KMS-11 (cell line): Measurements from ENCODE around the gene TTC21A.

Source experiments
- H2AFZ ChIP-seq: fragments of 200-600 bp; sonication (generic); 2 replicates; pipeline ENCODE4 v1.6.1; 2016; ENCODE audit warnings: antibody characterized with exemption, mixed run types, low read depth
- H3K27ac ChIP-seq: fragments of 200-600 bp; sonication (generic); 2 replicates; pipeline ENCODE4 v1.6.1; 2016; ENCODE audit warnings: mild to moderate bottlenecking, mixed run types
- H3K27me3 ChIP-seq: fragments of 200-600 bp; sonication (generic); 2 replicates; pipeline ENCODE4 v1.6.1; 2017; ENCODE audit warnings: mild to moderate bottlenecking, low read depth, mixed run types, moderate library complexity; ENCODE audit not compliant: insufficient read depth
- H3K36me3 ChIP-seq: fragments of 200-600 bp; sonication (generic); 2 replicates; pipeline ENCODE4 v1.6.1; 2017; ENCODE audit warnings: mild to moderate bottlenecking, mixed run types; ENCODE audit not compliant: insufficient read depth
- H3K4me1 ChIP-seq: fragments of 200-600 bp; sonication (generic); 2 replicates; pipeline ENCODE4 v1.6.1; 2016; ENCODE audit warnings: mild to moderate bottlenecking, low read depth, mixed run types; ENCODE audit not compliant: poor library complexity, severe bottlenecking
- H3K4me2 ChIP-seq: fragments of 200-600 bp; sonication (generic); 2 replicates; pipeline ENCODE4 v1.7.0; 2016; ENCODE audit warnings: mild to moderate bottlenecking, mixed run types
- H3K4me3 ChIP-seq: fragments of 200-600 bp; sonication (generic); IDR thresholded peaks from 2 replicates; pipeline ENCODE4 v1.6.1; 2017; ENCODE audit warnings: low read depth, low read length, mixed read lengths; ENCODE audit not compliant: insufficient read depth
- H3K79me2 ChIP-seq: fragments of 200-600 bp; sonication (generic); 2 replicates; pipeline ENCODE4 v1.6.1; 2016; ENCODE audit warnings: low read depth, mixed run types; ENCODE audit not compliant: insufficient read depth
- H3K9ac ChIP-seq: fragments of 200-600 bp; sonication (generic); 2 replicates; pipeline ENCODE4 v1.6.1; 2016; ENCODE audit warnings: mild to moderate bottlenecking, mixed run types
- H4K20me1 ChIP-seq: fragments of 200-600 bp; sonication (generic); 2 replicates; pipeline ENCODE4 v1.6.1; 2016; ENCODE audit warnings: mild to moderate bottlenecking, mixed run types; ENCODE audit not compliant: insufficient read depth
- TF ChIP-seq, protein P1 (sequence below): fragments of 200-600 bp; sonication (generic); conservative IDR thresholded peaks from 2 replicates; pipeline ENCODE4 v1.6.1; 2017; ENCODE audit warnings: low read depth, mild to moderate bottlenecking, antibody characterized with exemption, low read length, moderate library complexity, mixed read lengths

The TTC21A gene

DNA sequence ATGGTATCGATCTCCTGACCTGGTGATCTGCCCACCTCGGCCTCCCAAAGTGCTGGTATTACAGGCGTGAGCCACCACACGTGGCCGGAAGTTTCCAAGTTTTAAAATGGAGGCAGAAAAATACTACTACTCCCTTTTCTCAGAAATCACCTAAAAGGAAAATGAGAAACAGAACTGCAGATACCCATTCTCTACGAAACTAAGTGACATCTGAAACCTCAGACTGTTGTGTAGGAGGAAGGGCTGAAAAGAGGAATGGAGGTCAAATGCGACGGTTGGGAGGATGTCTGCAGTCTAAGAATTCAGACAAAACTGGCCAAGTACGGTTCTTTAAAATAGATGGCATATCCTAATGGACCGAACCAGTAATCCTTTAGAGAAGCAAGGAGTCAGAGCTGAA is 31.6 kb upstream of the TTC21A start:
- H3K9ac ChIP-seq: peak overlapping the region; percentile 18; the same call in 1 of the 2 replicates
- peak overlapping the region; percentile 22; the same call in 1 of the 2 replicates for H2AFZ ChIP-seq
- peak overlapping the region; percentile 67 for H3K27ac ChIP-seq
- no peak overlapping the region for H3K4me3 ChIP-seq
- no peaks in the 10 kb centered on the region for H3K79me2 ChIP-seq
- H3K4me1 ChIP-seq: peaks cover 23% of the 10 kb centered on the region
- no peaks in the 10 kb centered on the region for H4K20me1 ChIP-seq
- H3K27me3 ChIP-seq: no peaks in the 10 kb centered on the region
- TF ChIP-seq, protein P1, sequence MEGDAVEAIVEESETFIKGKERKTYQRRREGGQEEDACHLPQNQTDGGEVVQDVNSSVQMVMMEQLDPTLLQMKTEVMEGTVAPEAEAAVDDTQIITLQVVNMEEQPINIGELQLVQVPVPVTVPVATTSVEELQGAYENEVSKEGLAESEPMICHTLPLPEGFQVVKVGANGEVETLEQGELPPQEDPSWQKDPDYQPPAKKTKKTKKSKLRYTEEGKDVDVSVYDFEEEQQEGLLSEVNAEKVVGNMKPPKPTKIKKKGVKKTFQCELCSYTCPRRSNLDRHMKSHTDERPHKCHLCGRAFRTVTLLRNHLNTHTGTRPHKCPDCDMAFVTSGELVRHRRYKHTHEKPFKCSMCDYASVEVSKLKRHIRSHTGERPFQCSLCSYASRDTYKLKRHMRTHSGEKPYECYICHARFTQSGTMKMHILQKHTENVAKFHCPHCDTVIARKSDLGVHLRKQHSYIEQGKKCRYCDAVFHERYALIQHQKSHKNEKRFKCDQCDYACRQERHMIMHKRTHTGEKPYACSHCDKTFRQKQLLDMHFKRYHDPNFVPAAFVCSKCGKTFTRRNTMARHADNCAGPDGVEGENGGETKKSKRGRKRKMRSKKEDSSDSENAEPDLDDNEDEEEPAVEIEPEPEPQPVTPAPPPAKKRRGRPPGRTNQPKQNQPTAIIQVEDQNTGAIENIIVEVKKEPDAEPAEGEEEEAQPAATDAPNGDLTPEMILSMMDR: no peak
- no peaks in the 10 kb centered on the region for H3K36me3 ChIP-seq
- H3K4me2 ChIP-seq: peak overlapping the region; percentile 33

DNA sequence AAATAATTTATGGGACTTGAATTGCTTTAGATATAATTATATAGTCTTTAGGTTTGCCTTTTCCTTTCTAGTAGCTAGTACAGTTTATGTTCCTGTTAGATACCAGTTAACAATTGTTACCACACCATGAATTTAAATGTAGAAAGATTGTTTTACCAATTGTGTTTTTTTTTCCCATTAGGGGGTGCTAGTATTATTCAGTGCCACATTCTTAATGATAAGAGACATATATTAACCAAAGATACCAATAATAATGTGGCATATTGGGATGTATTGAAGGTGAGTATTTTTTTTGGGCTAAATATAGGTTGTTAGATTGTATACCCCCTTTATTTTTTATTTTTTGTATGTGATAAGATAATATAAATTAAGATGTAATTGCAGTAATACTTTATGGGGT is 27.9 kb upstream of the TTC21A start:
- Histone ChIP-seq H3K27ac (no peak overlapping the region), H3K4me1 (peaks cover 23% of the 10 kb centered on the region), H4K20me1 (no peaks in the 10 kb centered on the region), H3K36me3 (no peaks in the 10 kb centered on the region), H2AFZ (no peak overlapping the region), H3K27me3 (no peaks in the 10 kb centered on the region), H3K9ac (no peak overlapping the region), H3K79me2 (no peaks in the 10 kb centered on the region), H3K4me3 (no peak overlapping the region), H3K4me2 (no peak overlapping the region)
- TF ChIP-seq, protein P1: 0 out of 2 replicates have a peak, but pooled peaks have one; percentile 24

GRCh38 chr3:39080026-39080425 is 27.5 kb upstream of the TTC21A start:
- Histone ChIP-seq H3K4me3 (no peak overlapping the region), H3K79me2 (no peaks in the 10 kb centered on the region), H4K20me1 (no peaks in the 10 kb centered on the region), H3K27ac (no peak overlapping the region), H3K36me3 (no peaks in the 10 kb centered on the region), H2AFZ (no peak overlapping the region), H3K4me2 (no peak overlapping the region), H3K9ac (no peak overlapping the region), H3K27me3 (no peaks in the 10 kb centered on the region), H3K4me1 (peaks cover 23% of the 10 kb centered on the region)
- TF ChIP-seq, protein P1: 0 out of 2 replicates have a peak, but pooled peaks have one; percentile 4

DNA sequence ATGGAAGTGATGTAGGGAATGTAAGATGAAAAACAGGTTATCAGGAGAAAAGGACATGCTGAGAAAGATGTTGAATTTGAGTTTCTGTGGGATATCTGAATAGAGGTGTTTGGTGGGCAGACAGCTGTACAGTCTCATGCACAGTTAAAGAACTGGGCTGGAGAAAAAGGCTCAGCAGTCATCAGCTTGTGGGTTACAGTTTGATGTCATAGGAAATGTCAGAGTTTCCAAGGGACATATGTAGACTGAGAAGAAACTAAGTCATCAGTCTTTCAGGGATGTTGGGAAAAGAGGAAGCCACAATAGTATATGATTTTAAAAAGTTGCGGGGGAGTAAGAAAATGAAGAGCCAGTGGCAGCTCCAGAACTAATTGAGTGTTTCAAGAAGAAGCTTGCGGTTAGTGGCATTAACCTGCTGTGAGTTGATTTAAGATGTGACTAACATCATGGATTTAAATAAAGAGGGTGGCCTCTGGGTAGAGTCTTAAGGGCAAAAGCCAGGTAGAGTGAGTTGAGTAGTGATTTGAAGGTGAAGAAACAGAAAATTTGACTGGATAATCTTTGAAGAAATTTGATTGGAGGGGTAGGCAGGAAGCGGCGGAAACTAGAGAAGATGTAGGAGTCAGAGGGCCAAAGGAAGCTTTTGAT is 24.7 kb upstream of the TTC21A start:
- H3K27ac ChIP-seq: no peak overlapping the region
- H2AFZ ChIP-seq: no peak overlapping the region
- TF ChIP-seq, protein P1: no peak
- no peak overlapping the region for H3K4me3 ChIP-seq
- H3K4me1 ChIP-seq: no peaks in the 10 kb centered on the region
- H3K9ac ChIP-seq: no peak overlapping the region
- H3K4me2 ChIP-seq: no peak overlapping the region
- H3K79me2 ChIP-seq: no peaks in the 10 kb centered on the region
- no peaks in the 10 kb centered on the region for H4K20me1 ChIP-seq
- H3K27me3 ChIP-seq: no peaks in the 10 kb centered on the region
- no peaks in the 10 kb centered on the region for H3K36me3 ChIP-seq
